Measurements from ENCODE around the gene S100A4.
"Not testable (repeated sequence)": the region's sequence is repeated elsewhere in the genome, so short reads cannot be mapped to it uniquely, and the experiment has no call there.

S100A4 gene

GRCh38 chr1:153545067-153546055, at the start of gene S100A4:
TSS of gene S100A4 (minus strand) at chr1:153545806. CDS start at chr1:153544794, 1,012 bp downstream.
- peak within 1 kb of the TSS in 20 of 21 experiments; percentile 69 to 98 (median 88) for H3K27ac ChIP-seq
- peak within 1 kb of the TSS; percentile 27 to 49 (median 38) for H3K4me3 ChIP-seq

GRCh38 chr1:153592748-153593147, 47.1 kb upstream of the S100A4 start:
- no peak overlapping the region for H3K27ac ChIP-seq
- no peak overlapping the region for H3K4me3 ChIP-seq

- no peak overlapping the region for H3K27ac ChIP-seq
- no peak overlapping the region for H3K4me3 ChIP-seq
Observed at GRCh38 chr1:153588482-153588881, 42.9 kb upstream of the S100A4 start.

- H3K27ac ChIP-seq, H3K4me3 ChIP-seq: not testable (repeated sequence)
Observed at GRCh38 chr1:153588033-153588432, 42.4 kb upstream of the S100A4 start.

- H3K27ac ChIP-seq: no peak overlapping the region
- H3K4me3 ChIP-seq: no peak overlapping the region
Observed at GRCh38 chr1:153587314-153587713, 41.7 kb upstream of the S100A4 start.

- Histone ChIP-seq H3K4me3 (no peak overlapping the region), H3K27ac (no peak overlapping the region)
Observed at GRCh38 chr1:153586347-153586746, 40.7 kb upstream of the S100A4 start.

- Histone ChIP-seq H3K4me3 (no peak overlapping the region), H3K27ac (no peak overlapping the region)
Observed at GRCh38 chr1:153585006-153585405, 39.4 kb upstream of the S100A4 start.

- H3K4me3 ChIP-seq: no peak overlapping the region
- no peak overlapping the region for H3K27ac ChIP-seq
Observed at GRCh38 chr1:153583976-153584375, 38.4 kb upstream of the S100A4 start.

GRCh38 chr1:153583514-153583913, 37.9 kb upstream of the S100A4 start:
- not testable (repeated sequence) for H3K27ac ChIP-seq, H3K4me3 ChIP-seq

- H3K4me3 ChIP-seq: peak overlapping the region in 2 of 7 experiments; percentile 21 to 23
- peak overlapping the region in 1 of 21 experiments; percentile 9 for H3K27ac ChIP-seq
Observed at GRCh38 chr1:153582836-153583235, 37.2 kb upstream of the S100A4 start.

- Histone ChIP-seq H3K4me3 (no peak overlapping the region), H3K27ac (no peak overlapping the region)
Observed at GRCh38 chr1:153578936-153579335, 33.3 kb upstream of the S100A4 start.

GRCh38 chr1:153578490-153578889, 32.9 kb upstream of the S100A4 start:
- no peak overlapping the region for H3K4me3 ChIP-seq
- H3K27ac ChIP-seq: peak overlapping the region in 1 of 21 experiments; percentile 2

- H3K4me3 ChIP-seq: no peak overlapping the region
- H3K27ac ChIP-seq: peak overlapping the region in 4 of 21 experiments; percentile 30 to 55 (median 34)
Observed at GRCh38 chr1:153577624-153578051, 32.0 kb upstream of the S100A4 start.

- Histone ChIP-seq H3K27ac (peak overlapping the region in 5 of 21 experiments; percentile 16 to 55 (median 27)), H3K4me3 (no peak overlapping the region)
Observed at GRCh38 chr1:153577138-153577537, 31.5 kb upstream of the S100A4 start.

GRCh38 chr1:153575497-153575896, 29.9 kb upstream of the S100A4 start:
- peak overlapping the region in 2 of 21 experiments; percentile 49 to 56 for H3K27ac ChIP-seq
- not testable (repeated sequence) for H3K4me3 ChIP-seq

- H3K4me3 ChIP-seq: not testable (repeated sequence)
- H3K27ac ChIP-seq: peak overlapping the region in 3 of 21 experiments; percentile 49 to 58 (median 56)
Observed at GRCh38 chr1:153575081-153575491, 29.5 kb upstream of the S100A4 start.

- H3K4me3 ChIP-seq: no peak overlapping the region
- peak overlapping the region in 18 of 21 experiments; percentile 7 to 76 (median 66) for H3K27ac ChIP-seq
Observed at GRCh38 chr1:153573351-153573750, 27.7 kb upstream of the S100A4 start.

GRCh38 chr1:153572569-153573015, 27.0 kb upstream of the S100A4 start:
- Histone ChIP-seq H3K27ac (peak overlapping the region in 19 of 21 experiments; percentile 7 to 76 (median 66)), H3K4me3 (no peak overlapping the region)

GRCh38 chr1:153571706-153572105, 26.1 kb upstream of the S100A4 start:
- peak overlapping the region in 15 of 21 experiments; percentile 7 to 75 (median 66) for H3K27ac ChIP-seq
- no peak overlapping the region for H3K4me3 ChIP-seq

- Histone ChIP-seq H3K4me3 (no peak overlapping the region), H3K27ac (no peak overlapping the region)
Observed at GRCh38 chr1:153570874-153571273, 25.3 kb upstream of the S100A4 start.

GRCh38 chr1:153569465-153569864, 23.9 kb upstream of the S100A4 start:
- Histone ChIP-seq H3K27ac (peak overlapping the region in 1 of 21 experiments; percentile 100), H3K4me3 (no peak overlapping the region)
